Limb (tissue), 2 donors: Measurements from ENCODE around the gene NCKIPSD.
A peak's percentile ranks its signal among the peaks of the same experiment; 100 is the strongest.

Experiments used
- DNase-seq, 2 donors: peaks; one replicate each; pipeline ENCODE4 v3.0.0-alpha.2; 2016; ENCODE audit errors: extremely low spot score in 2 of 2

The NCKIPSD gene

DNA sequence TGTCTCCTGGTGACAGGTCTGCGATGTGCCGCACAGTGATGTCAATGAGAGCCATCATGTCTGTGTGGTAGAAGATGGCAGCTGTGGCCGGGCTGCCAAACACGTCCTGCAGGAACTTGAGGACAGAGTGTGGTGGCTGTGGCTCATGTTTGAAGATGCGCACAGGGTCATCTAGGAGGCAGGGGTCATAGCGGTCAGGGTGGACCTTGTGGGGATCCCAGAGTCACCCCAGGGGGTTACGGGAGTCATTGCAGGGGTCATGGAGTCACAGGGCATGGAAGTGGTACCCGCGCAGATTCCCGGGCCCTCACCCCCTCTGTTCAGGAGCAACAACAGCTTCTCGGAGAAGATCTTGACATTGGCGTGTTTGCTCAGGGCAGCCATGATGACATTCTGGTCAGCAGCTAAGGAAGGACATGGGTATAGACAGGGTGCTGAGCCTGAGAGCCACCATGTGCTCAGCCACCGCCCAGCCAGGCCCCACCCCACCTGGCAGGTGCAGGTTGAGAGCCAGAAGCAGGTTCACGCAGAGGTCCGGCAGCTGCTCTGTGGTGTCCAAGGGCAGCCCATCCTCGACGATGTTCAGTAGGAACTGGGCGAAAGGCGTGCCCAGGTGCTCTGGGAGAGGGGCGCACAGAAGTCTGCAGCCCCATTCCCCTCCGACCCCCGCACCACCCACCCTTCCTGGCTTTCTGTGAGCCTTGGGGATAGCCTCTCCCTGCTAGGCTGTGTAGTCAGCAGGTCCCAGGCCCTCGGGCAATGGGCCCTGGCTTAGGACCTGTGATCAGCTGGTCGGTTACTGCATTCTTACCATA lies 6.9 kb downstream of the NCKIPSD start:
- DNase-seq, result no peak

DNA sequence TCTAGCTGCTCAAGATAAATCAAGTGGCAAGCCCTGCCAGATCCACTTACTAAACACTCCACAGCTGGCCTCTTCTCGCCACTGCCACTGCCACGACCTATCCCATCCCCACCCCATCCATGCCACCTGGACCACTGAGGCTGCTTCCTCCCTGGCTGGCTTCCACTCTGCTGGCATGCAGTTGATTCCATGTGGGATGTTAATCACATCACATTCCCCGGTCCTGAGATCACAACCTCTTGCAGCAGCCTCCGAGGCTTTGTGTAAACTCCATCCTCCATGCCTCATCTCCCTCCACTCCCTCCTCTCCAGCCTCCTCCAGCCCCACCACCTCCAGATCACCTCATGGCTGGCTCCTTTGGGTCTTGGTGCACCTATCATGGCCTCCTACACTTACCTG lies 7.7 kb downstream of the NCKIPSD start:
- DNase-seq, result no peak

DNA sequence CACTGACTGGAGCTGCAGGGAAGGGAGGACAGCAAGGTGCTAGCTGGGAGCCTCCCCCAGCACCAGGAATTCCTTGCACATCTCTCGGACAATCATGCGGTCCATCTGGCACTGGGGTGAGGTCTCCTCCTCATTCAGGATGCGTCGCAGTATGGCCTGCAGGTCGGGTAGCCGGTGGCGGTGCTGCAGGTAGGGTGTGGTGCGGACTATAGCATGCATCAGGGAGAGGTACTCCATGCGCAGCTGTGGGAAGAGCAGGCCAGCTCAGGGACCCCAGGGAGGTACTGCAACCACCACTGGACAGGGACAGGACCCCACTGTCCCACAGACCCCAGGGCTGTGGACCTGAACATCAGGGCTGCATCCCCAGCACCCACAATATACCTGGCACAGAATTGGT lies 11.2 kb downstream of the NCKIPSD start:
- no peak for DNase-seq

DNA sequence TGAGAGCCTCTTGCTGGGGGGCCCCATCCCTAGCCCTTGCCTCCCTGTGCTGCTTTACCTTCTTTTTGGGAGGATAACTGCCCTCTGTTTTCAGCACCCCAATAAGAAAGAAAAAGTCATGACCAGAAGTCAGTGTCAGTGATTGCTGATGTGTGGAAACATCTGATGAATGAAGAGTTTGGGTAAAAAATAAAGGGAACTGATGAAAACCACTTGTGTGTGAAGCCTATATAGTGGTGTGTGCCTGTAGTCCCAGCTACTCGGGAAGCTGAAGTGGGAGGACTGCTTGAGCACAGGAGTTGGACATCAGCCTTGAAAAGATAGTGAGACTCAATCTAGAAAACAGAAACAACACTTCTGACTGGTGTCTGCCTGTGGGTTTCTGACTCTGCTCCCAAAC lies 13.2 kb downstream of the NCKIPSD start:
- no peak for DNase-seq

DNA sequence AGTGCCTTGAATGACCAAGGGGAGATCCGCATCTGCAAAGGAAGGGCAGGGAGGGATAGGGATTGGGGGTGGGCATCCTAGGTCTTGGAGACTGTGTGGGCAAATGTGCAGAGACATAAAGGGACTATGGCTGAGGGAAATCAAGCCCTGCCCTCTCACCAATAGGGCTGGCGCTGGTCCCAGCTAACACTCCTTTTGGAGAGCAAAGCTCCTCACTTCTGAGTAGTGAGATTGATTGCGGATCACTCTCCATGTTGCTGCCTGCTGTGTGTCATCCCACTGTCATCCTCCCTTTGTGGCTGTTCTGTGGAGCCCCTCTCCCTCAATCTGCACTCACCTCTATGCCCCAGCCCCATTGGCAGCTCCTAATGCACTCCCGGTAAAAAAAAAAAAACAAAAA lies 20.8 kb downstream of the NCKIPSD start:
- no peak for DNase-seq

DNA sequence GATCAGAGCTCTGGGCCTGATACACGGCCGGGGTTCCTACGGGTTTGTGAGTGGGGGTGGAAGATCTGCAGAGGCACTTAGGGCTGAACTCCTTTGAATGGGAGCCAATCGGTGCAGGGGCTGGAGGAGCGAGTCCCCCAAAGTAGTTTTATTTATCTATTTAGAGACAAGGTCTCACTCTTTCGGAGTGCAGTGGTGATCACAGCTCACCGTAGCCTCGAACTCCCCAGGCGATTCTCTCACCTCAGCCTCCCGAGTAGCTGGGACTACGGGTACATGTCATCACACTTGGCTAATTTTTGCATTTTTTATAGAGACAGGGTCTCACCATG lies 21.4 kb downstream of the NCKIPSD start:
- no peak for DNase-seq

DNA sequence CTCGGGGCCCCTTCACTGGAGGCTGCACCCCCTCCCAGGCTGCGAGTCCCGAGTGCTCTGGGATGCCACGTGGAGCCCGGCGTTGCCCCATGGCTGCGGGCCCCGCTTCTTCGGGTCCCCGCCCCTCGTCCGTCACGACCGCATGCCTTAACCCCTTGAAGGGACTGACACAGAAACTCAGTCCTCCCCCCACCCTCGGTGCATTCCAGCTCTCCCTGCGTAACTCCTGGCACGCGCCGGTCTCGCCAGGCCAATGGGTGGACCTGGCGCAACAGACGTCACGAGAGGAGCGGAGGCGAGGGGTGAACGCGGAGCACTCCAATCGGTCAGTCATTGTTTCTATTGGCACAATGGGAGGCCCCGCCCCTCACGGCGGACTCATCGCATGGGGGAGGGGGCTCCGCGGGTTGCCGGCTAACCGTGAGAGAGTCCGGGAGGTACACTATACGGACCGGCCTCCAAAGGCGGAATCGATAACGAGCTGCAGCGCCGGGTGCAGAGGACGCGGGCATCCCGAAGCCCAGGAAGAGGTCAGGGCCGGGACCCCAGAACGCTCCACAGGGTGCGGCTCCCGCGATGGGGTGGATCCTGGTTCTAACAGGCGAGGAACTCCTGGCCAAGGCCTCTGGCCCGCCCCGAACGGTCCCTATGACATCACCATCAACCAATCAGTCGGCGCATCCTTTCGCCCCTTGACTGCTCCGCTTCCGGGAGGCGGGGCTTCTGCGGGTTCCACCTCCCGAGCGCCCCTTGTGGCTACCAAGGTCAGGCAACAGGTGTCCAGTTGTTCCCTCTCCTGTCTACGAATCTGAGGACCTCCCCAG lies 22.0 kb downstream of the NCKIPSD start:
- peak; percentile 90 to 95 for DNase-seq

DNA sequence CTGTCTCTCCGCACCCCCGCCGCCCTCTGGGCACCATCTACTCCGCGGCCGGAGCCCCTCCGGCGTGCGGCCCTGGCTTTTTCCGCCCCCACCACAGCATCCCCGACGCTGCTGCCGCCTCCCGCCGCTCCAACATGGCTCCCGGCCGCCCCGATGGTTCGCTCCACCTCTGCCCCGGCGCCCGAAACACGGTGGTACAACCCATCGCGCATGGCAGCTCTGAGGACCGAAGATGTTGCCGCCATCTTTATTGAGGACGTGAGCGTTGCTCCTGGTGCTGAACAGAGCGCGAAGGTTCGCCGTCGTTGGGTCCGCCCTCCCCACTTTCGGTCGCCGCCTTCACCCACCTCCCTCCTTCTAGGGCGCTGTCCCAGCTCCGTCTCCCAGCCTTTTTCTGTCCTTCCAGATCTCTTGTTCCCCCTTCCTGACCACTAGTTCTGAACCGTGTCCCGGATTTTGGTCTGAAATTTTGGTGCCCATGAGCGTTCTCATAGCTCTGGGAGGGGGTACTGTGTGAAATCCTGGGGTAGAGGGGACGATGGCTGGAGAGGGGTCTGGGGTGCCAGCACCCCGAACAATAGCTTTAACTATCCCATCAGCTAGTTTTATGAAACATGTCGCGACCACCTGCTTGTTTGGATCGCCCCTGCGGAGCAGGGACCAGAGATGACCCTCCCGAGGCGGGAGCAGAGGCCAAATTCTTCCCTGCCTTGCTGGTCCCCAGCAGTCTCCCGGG lies 22.8 kb downstream of the NCKIPSD start, which contains the start of gene CELSR3:
CELSR3 (minus strand) TSS at position 134 of the 736 bp plus-strand sequence. CDS start 252 bp downstream, outside the sequence.
- DNase-seq, result peak; percentile 70 to 88

DNA sequence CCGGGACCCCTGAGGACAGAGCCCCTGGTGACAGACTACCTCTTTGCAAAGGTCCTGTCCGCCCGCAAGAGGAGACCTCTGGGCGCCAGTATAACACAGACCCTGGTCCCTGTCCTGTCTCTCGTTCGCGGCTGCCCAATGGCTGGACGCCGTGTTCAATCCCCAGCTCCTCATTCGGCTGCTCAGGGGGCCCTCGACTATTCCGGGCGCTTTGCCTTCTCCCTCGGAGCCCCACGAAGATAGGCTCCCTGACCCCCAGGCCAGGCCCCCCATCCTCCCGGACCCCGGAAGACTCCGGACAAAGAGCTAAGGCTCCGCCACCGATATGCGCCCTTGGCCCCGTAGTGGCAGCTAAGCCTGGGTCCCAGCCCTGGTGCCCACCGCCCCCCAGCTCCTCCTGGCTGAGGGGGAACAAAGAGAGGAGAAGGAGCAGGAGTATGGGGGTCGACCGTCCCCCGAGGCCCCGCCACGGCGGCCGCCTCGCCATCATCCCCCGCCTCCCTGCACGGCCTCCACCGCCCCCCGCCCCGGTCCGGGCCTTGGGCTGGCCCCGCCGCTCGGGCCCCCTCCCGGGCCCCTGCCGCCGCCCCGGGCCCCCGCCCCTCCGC lies 23.5 kb downstream of the NCKIPSD start:
- DNase-seq, result peak in 1 of 2 donors; percentile 46

DNA sequence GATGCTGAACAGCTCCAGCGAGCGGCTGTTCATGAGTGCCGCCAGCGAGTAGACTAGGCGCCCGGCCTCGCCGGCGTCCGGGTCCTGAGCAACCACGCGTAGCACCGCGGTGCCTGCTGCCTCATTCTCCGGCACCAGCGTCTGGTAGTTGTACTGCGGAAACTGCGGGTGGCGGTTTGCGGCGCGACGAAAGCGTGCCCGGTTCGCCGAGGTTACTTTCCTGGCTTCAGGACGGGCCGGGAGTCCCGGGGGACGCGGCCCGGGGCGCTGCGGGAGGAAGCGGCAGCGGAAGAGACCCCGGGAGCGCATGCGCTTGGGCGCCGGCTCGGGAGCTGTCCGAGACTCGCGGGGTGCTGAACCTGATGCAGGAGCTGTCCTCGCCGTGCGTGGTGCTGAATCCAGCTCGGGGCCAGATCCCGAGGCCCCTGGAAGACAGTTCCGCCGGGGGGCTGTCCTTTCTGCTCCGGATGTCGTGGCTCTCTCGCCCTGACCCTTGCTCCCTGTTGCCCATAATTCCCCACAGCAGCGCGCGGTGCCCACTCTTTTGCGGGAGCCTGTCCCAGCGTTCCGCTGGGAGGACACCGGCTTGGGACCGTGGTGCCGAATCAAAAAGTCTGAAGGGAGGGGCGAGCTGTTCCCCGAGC lies 24.1 kb downstream of the NCKIPSD start:
- DNase-seq, result peak; percentile 36 to 88

DNA sequence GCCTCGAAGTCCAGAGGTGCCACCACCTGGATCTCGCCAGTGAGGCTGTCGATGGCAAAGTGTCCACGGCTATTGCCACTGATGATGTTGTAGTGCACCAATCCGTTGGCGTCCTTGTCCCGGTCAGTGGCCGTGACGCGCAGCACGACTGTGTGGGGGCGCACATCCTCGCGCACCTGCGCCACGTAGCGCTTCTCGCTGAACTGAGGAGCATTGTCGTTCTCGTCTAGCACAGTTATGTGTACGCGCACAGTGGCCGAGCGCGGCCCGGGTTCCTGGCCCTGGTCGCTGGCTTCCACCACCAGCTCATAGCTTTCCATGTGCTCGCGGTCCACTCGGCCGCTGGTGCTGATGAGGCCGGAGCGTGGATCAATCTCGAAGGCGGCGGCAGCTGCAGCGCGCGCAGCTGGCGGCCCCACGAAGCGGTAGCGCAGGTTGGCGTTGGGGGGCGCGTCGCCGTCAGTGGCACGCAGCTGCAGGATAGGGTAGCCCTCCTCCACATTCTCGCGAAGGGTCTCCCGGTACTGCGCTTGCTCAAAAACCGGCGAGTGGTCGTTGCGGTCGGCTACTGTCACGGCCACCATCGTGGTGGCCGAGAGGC lies 24.8 kb downstream of the NCKIPSD start:
- no peak for DNase-seq

DNA sequence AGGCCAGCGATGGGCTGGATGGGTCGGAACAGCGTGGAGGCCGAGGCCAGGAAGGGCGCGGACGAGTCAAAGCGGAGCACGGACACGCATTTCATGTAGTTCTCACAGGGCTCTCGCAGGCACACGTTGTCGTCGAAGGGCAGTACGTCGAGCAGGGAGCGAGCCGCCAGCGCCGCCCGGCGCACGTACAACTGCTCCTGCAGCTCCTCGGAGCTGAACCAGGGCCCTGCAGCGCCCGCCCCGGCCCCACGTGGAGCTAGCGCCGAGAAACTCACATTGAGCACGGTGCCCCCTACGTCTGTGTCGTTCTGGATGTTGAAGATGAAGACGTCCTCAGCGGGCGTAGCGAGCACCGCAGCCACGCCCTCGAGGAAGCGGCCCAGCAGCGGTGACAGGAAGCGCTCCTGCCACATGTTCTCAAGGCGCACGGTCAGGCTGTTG lies 28.9 kb downstream of the NCKIPSD start:
- DNase-seq, result no peak

DNA sequence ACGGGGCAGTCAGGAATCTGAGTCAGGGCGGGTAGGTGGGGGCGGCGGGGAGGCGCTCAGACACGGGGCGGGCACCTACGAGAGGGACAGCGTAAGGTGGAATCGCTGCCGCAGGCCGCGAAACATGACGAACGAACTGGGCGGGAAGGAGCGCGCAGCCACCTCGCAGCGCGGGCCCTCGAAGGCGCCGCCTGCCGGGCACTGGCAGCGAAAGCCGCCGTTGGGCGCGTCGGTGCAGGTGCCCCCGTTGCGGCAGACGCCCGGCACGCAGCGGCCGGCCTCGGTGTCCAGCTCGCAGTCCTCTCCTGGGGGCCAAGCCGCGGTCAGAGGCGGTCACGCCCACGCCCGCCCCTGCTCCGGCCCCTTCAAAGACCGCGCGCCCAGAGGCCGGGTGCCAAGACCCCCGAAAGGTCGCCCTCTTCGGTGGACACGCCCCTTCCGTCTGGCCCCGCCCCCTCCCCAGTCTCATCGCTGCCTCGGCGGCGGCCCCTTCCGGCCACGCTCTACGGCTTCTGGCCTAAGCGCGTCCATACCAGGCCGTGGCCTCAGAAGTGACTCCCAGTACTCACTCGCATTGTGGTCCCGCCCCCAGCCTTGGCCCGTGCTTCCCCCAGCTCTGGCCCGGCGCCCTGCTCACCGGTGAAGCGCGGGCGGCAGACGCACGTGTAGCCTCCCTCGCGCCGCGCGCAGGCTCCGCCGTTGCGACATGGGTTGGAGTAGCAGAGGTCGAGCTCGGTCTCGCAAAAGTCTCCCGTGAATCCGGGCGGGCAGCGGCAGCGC lies 29.5 kb downstream of the NCKIPSD start:
- peak; percentile 54 to 84 for DNase-seq

DNA sequence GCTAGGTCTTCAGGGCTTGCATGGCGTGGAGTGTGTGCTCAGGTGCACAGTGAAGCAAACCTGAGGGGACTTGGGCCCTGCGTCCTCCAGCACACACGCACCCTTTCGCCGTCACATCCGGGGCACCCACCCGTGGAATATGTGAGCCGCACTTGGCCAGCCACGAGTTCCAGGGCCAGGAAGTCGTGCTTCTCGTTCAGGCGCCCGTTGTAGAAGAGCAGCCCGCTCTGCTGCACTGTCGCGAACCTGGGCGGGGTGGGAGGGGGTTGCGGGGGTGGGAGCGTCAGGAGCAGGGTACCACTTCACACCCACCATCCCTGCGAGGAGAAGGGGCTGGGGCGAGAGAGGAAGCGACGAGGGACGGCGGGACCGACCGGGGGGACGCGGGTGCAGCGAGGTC lies 30.1 kb downstream of the NCKIPSD start:
- no peak for DNase-seq

DNA sequence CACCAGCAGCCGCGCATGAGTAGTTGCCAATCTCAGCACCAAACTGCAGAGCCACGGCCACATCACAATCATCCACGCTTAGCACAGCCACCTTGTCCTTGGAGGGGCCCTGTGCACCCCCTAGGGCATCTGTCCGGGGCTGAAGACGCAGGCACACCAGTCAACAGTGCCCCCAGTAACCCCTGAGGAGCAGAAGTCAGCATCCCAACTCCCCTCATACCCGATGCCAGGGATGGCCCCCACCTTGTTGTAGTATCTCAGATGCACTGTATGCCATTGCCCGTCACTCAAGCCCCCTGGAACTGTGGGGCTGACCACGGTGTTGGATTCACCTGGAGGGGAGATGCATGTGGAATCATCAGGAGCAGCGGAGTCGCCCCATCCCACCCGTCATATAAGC lies 30.7 kb downstream of the NCKIPSD start:
- no peak for DNase-seq

DNA sequence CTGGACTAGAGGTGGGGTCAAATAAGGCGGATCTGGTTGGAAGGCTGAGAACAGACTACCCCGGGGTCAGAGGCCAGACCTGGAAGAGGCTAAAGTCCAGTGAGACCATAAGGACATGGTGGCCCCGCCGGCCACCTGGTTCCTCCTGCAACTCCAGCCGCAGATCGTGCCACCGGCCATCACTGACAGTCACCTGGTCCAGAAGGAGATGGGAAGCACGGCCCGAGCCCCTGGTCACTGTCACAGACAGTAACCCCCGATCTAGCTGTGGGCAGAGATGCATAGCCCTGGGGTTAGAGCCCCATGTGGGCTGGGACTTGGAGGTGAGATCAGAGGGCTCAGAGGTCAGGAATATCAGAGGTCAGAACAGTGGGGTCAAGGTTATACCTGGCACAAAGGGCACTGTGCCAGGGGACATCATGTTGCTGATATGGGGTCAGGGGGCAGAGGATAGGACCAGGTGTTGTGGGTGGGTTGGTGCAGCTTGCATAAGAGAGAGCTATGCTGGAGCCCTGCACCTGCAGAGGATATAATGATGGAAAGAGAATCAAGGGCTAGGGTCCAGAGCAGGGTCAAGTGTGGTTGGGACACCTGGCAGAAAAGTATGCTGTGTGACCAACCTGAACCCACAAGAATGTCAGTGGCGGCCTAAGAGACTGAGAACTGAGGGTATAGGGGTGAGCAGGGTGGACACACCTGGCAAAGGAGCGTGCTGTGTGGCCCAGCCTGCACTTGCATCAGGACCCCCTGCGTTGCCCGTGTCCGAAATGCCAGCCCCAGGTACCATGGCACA lies 32.6 kb downstream of the NCKIPSD start:
- no peak for DNase-seq

DNA sequence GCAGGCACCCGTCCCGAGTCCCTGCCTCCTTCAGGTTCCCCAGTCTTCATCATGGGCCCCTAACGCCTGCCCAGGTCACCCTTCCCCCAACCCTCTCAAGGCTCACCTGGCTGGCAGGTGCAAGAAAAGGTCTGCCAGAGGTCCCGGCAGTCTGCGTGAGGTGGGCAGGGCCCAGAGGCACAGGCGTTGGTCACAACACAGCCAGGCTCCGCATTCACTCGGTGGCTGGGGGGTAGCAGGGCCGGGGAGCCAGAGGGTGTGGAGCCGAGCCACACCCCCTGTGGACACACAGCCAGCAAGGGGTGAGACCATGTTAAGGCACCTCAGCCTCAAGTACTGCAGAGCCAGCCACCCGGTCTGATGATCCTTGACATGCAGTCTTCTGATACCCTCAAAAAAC lies 33.9 kb downstream of the NCKIPSD start:
- no peak for DNase-seq

DNA sequence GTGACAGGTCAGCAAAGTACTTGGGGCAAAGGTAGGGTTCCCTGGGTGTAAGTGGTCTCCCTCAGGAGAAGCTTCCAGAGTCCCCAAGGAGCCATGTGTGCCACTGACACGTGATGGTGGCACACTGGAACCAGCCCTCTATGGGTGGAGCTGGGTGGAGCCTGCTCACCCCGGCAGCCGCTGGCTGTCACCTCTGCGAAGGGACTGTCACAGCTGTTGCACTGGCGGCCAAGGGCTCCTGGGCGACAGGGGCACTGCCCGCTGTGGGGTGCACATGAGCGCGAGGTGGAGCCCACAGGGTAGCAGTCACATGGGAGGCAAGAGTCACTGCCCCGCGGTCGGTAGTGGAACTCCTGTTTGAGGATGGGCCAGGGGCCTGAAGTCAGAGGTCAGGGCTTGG lies 35.0 kb downstream of the NCKIPSD start:
- DNase-seq, result no peak
